Stomach (tissue), 9 donors: Measurements from ENCODE around the gene GDPGP1. TPM values are rescaled to one million over a fixed set of nuclear protein-coding genes. Genes with fewer than 3 reads are reported as not detected.
A peak's percentile ranks its signal among the peaks of the same experiment; 100 is the strongest.
"Not testable (repeated sequence)": the region's sequence is repeated elsewhere in the genome, so short reads cannot be mapped to it uniquely, and the experiment has no call there.

Experiments used
- DNase-seq, 2 donors: peaks; one replicate each; pipeline versions ENCODE4 v3.0.0 to v3.0.0-alpha.2; 2013 to 2019
- H3K27ac ChIP-seq, 5 donors: fragments of 200-600 bp in 4 of 5; sonication (generic) in 4 of 5; one replicate each; pipeline ENCODE4 v1.5.1; 2013 to 2019; ENCODE audit warnings: mild to moderate bottlenecking in 1 of 5, moderate library complexity in 1 of 5
- H3K27me3 ChIP-seq, 3 donors: fragments of 200-600 bp; sonication (generic); one replicate each; pipeline ENCODE4 v1.5.1; 2017 to 2019; ENCODE audit warnings: mixed run types in 1 of 3
- H3K36me3 ChIP-seq, 4 donors: fragments of 200-600 bp; sonication (generic); 1 replicate in 3 of 4; 2 replicates in 1 of 4; pipeline ENCODE4 v1.5.1; 2016 to 2019
- H3K4me1 ChIP-seq, 4 donors: fragments of 200-600 bp; sonication (generic); one replicate each; pipeline ENCODE4 v1.5.1; 2016 to 2019
- H3K4me3 ChIP-seq, 4 donors: fragments of 200-600 bp; sonication (generic) in 3 of 4; one replicate each; pipeline ENCODE4 v1.5.1; 2016 to 2019; ENCODE audit warnings: mild to moderate bottlenecking in 1 of 4
- H3K9me3 ChIP-seq, 4 donors: fragments of 200-600 bp; sonication (generic); one replicate each; pipeline ENCODE4 v1.5.1; 2016 to 2019
- EP300 ChIP-seq: sonication (generic); formaldehyde crosslinking; IDR thresholded peaks from one replicate; pipeline ENCODE4 v1.6.1; 2017; ENCODE audit warnings: antibody characterized with exemption
- POLR2A ChIP-seq, 4 donors: fragments of 450-650 bp; IDR thresholded peaks; one replicate each; pipeline ENCODE4 v1.6.1; 2016; ENCODE audit warnings: antibody characterized with exemption in 4 of 4, control low read depth in 2 of 4, mild to moderate bottlenecking in 1 of 4, moderate library complexity in 1 of 4
- POLR2AphosphoS5 ChIP-seq, 3 donors: sonication (generic); formaldehyde crosslinking; IDR thresholded peaks; one replicate each; pipeline ENCODE4 v1.6.1; 2016; ENCODE audit warnings: antibody characterized with exemption in 3 of 3
- WGBS, 5 donors: extraction: QIAGEN DNeasy Blood & Tissue Kit in 3 of 5; methylation state at CpG; one replicate each; pipeline versions ENCODE4 v1.1.5 to v1.1.7; 2013 to 2018; 5-methylcytosine and 5-hydroxymethylcytosine counted together
- intact Hi-C: fragments of 100-400 bp; cut with DNase I; formaldehyde crosslinking; loops from one replicate; pipeline ENCODE4 v1.15.1; 2023; ENCODE audit warnings: low total_unique reads
- polyA plus RNA-seq, 3 donors: library from polyadenylated mRNA; stranded (reverse); fragments of 200-250 nt; gene quantifications; one replicate each; pipeline ENCODE4 v1.2.3, GENCODE V29; 2013
- total RNA-seq, 5 donors: library from RNA; depleted of rRNA; stranded (reverse); fragments of >200 nt; gene quantifications; one replicate each; pipeline versions ENCODE4 v1.1.0 to v1.2.3, GENCODE V29; 2014 to 2016
- TF ChIP-seq, protein P1 (sequence below), 7 experiments: fragments of 450-650 bp in 4 of 7; fragments of 200-600 bp in 3 of 7; sonication (generic) in 3 of 7; IDR thresholded peaks; one replicate each; pipeline ENCODE4 v1.5.1; 2016 to 2019; ENCODE audit warnings: antibody characterized with exemption in 7 of 7, control low read depth in 2 of 7, mild to moderate bottlenecking in 1 of 7
- donor health status: healthy with polysubstance abuse.
- donor health status: Bipolar disorder and iron deficiency.
- donor health status: healthy.

The GDPGP1 gene
- total and polyA plus RNA-seq, 8 donors: under 0.01 to 26.6 (median 3.2) TPM; not detected in 1

DNA sequence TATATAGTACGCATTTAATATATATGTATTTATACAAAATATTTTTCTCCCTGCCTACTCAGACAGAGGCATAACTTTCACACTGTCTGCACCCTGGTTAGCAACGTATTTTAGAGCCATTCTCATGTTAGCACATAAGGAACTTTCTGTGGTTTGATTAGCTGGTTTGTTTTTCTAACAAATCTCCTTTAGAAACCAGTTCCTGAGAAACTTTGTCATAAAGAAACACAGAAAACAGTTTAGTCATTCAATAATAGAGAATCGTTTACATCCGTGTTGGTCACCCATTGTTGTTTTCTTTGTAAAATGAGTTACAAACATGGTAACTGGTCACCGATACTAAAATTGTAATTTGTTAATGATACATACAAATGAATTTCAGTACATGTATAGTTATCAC lies 25.5 kb downstream of the GDPGP1 start:
- Histone ChIP-seq H3K9me3 (no peaks in the 10 kb centered on the region), H3K4me1 (peaks cover 3 to 4% (median 3%) of the 10 kb centered on the region in 4 donors), H3K4me3 (no peak overlapping the region), H3K27ac (no peak overlapping the region), H3K27me3 (no peaks in the 10 kb centered on the region), H3K36me3 (no peaks in the 10 kb centered on the region)
- WGBS, 5 donors: 64 to 76% (median 75%) methylated on average over 5 of the region's 5 CpGs
- intact Hi-C loops: no loop called here
- no peak for DNase-seq
- TF ChIP-seq EP300: no peak
- no peak for TF ChIP-seq POLR2AphosphoS5 (IDR thresholded peaks at IDR 0.05)

DNA sequence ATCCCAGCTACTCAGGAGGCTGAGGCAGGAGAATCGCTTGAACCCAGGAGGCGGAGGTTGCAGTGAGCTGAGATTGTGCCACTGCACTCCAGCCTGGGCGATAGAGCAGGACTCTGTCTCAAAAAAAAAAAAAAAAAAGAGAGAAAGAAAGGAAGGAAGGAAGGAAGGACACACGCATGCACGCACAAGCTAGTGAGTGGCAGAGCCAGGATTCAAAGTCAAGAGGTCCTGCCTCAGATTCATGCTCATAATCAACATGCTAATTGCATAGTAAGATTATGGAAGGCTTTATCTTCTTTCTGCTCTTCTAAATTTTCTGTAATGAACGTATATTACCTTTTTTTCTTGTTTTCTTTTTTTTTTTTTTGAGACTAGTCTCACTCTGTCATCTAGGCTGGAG lies 26.7 kb downstream of the GDPGP1 start:
- H3K27me3 ChIP-seq, intact Hi-C loops, H3K9me3 ChIP-seq, H3K36me3 ChIP-seq, DNase-seq, H3K4me3 ChIP-seq, H3K27ac ChIP-seq: not testable (repeated sequence)
- peaks cover 6 to 11% (median 9%) of the 10 kb centered on the region in 4 donors for H3K4me1 ChIP-seq
- WGBS, 5 donors: 83 to 87% (median 84%) methylated on average over 5 to 6 of the region's 6 CpGs

DNA sequence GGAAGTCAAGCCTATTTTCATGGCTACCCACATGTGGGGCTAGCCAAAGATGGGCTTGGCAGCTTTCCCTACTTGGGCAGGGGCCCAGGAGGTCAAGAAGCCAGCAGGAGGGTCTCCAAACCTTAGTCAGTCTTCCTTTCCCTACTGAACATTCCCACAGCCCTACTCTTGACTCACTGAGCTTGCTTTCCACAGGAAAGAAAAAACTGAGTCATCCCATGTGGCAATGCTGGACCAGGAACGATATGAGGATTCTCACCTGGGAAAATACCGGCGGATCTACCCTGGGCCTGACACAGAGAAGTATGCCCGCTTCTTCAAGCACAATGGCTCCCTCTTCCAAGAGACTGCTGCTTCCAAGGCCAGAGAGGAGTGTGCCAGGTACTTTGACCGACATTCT lies 27.8 kb downstream of the GDPGP1 start:
- Histone ChIP-seq H3K4me3 (no peak overlapping the region), H3K27me3 (no peaks in the 10 kb centered on the region), H3K36me3 (no peaks in the 10 kb centered on the region), H3K4me1 (peaks cover 7 to 14% (median 14%) of the 10 kb centered on the region in 4 donors), H3K9me3 (no peaks in the 10 kb centered on the region), H3K27ac (no peak overlapping the region)
- TF ChIP-seq, protein P1, sequence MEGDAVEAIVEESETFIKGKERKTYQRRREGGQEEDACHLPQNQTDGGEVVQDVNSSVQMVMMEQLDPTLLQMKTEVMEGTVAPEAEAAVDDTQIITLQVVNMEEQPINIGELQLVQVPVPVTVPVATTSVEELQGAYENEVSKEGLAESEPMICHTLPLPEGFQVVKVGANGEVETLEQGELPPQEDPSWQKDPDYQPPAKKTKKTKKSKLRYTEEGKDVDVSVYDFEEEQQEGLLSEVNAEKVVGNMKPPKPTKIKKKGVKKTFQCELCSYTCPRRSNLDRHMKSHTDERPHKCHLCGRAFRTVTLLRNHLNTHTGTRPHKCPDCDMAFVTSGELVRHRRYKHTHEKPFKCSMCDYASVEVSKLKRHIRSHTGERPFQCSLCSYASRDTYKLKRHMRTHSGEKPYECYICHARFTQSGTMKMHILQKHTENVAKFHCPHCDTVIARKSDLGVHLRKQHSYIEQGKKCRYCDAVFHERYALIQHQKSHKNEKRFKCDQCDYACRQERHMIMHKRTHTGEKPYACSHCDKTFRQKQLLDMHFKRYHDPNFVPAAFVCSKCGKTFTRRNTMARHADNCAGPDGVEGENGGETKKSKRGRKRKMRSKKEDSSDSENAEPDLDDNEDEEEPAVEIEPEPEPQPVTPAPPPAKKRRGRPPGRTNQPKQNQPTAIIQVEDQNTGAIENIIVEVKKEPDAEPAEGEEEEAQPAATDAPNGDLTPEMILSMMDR (IDR thresholded peaks at IDR 0.05): no peak
- no peak for TF ChIP-seq POLR2A (IDR thresholded peaks at IDR 0.05)
- TF ChIP-seq POLR2AphosphoS5 (IDR thresholded peaks at IDR 0.05): no peak
- no peak for TF ChIP-seq EP300
- intact Hi-C loops: no loop called here
- 76 to 87% (median 84%) methylated on average over 5 of the region's 5 CpGs for WGBS, 5 donors
- DNase-seq: no peak

DNA sequence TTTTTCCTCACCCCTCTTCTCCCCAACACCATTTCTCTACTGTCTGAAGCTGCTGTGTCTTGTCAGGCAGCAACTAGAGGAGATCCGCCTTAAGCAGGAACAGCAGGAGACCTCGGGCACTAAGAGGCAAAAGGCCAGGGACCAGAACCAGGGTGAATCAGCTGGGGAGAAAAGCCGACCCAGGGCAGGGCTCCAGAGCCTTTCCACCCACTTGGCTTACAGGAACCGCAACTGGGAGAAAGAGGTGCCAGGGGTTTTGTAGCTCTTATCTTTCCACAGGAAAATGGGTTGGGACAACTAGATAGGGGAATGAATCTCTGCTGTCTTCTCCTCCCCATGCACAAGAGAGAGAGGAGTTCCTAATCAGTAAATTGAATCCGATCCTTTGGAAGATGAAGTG lies 28.4 kb downstream of the GDPGP1 start:
- intact Hi-C loops: no loop called here
- no peaks in the 10 kb centered on the region for H3K36me3 ChIP-seq
- peaks cover 14 to 20% (median 20%) of the 10 kb centered on the region in 4 donors for H3K4me1 ChIP-seq
- H3K9me3 ChIP-seq: no peaks in the 10 kb centered on the region
- no peak for TF ChIP-seq EP300
- no peak for TF ChIP-seq POLR2A (IDR thresholded peaks at IDR 0.05)
- no peak for TF ChIP-seq POLR2AphosphoS5 (IDR thresholded peaks at IDR 0.05)
- TF ChIP-seq, protein P1 (IDR thresholded peaks at IDR 0.05): no peak
- H3K27ac ChIP-seq: no peak overlapping the region
- DNase-seq: no peak
- no peaks in the 10 kb centered on the region for H3K27me3 ChIP-seq
- no peak overlapping the region for H3K4me3 ChIP-seq
- WGBS, 5 donors: 66 to 80% (median 69%) methylated on average over 5 of the region's 5 CpGs

DNA sequence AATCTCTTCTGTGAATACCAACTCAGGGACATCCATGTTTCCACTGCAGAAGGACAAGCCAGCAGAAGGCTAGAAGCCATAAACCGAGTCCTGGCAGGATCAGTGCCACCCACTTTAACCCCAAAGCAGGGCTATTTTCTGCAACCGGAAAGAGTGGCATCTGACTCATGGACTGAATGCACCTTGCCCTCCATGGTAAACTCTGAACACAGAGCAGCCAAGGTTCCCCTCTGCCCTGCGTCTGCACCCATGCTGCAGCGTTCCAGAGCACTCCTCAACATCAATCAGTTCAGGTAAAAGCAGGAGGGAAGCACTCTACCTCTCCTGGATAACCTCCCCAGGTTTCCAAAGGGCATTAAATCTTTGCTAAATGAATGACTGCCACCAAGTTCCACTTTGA lies 30.7 kb downstream of the GDPGP1 start:
- Histone ChIP-seq H3K36me3 (peaks cover 0 to 12% (median 9%) of the 10 kb centered on the region in 4 donors), H3K4me1 (peaks cover 26 to 42% (median 38%) of the 10 kb centered on the region in 4 donors), H3K9me3 (no peaks in the 10 kb centered on the region), H3K4me3 (peak overlapping the region; percentile 59 to 76 (median 66)), H3K27me3 (no peaks in the 10 kb centered on the region), H3K27ac (peak overlapping the region; percentile 90 to 99 (median 96))
- DNase-seq: peak; percentile 31 to 55
- TF ChIP-seq POLR2A (IDR thresholded peaks at IDR 0.05): no peak
- TF ChIP-seq, protein P1 (IDR thresholded peaks at IDR 0.05): no peak
- TF ChIP-seq POLR2AphosphoS5 (IDR thresholded peaks at IDR 0.05): no peak
- no peak for TF ChIP-seq EP300
- intact Hi-C loops: no loop called here
- 12 to 33% (median 21%) methylated on average over 4 of the region's 4 CpGs for WGBS, 5 donors
